ENCODE results near the gene NEK3.

The NEK3 gene

DNA sequence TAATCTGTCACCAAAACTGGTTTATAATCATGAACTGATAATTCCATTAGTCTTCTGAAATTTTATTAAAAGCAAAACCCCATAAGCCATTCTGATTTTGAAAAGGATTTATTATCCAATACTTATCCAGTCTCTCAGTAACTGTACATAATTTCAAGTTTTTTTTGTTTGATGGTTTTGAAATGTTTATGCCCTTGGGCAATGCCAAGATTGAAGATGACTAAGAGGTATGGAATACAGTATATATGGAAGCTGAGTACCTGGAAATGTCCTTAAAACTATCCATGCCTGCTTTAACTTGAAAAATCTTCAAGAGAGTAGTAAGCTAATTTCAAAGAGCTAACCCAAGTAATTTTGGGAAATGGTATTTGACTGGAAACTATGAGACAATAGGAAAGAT lies 28.8 kb downstream of the NEK3 start:
- H3K4me1 ChIP-seq, result peaks cover 0 to 16% (median 10%) of the 10 kb centered on the region in 10 experiments; a peak in 15 of 20 replicates
- peaks cover 6 to 27% (median 23%) of the 10 kb centered on the region in 11 experiments; a peak in 21 of 22 replicates for H3K27me3 ChIP-seq
- H3K4me3 ChIP-seq, result no peak overlapping the region
- H3K9me3 ChIP-seq (replicated peaks in 1 of 11), result no peaks in the 10 kb centered on the region
- H3K4me2 ChIP-seq, result no peak overlapping the region
- peaks cover 0 to 45% (median 0%) of the 10 kb centered on the region in 11 experiments; a peak in 5 of 22 replicates for H3K36me3 ChIP-seq
- H3K9ac ChIP-seq, result no peak overlapping the region
- H4K20me1 ChIP-seq, result 0 out of 22 replicates have a peak, but pooled peaks cover 0 to 7% (median 0%) of the 10 kb centered on the region in 11 experiments
- no peak for TF ChIP-seq Cebpa-rat (IDR thresholded peaks at IDR 0.05)
- H3K27ac ChIP-seq, result no peak overlapping the region

DNA sequence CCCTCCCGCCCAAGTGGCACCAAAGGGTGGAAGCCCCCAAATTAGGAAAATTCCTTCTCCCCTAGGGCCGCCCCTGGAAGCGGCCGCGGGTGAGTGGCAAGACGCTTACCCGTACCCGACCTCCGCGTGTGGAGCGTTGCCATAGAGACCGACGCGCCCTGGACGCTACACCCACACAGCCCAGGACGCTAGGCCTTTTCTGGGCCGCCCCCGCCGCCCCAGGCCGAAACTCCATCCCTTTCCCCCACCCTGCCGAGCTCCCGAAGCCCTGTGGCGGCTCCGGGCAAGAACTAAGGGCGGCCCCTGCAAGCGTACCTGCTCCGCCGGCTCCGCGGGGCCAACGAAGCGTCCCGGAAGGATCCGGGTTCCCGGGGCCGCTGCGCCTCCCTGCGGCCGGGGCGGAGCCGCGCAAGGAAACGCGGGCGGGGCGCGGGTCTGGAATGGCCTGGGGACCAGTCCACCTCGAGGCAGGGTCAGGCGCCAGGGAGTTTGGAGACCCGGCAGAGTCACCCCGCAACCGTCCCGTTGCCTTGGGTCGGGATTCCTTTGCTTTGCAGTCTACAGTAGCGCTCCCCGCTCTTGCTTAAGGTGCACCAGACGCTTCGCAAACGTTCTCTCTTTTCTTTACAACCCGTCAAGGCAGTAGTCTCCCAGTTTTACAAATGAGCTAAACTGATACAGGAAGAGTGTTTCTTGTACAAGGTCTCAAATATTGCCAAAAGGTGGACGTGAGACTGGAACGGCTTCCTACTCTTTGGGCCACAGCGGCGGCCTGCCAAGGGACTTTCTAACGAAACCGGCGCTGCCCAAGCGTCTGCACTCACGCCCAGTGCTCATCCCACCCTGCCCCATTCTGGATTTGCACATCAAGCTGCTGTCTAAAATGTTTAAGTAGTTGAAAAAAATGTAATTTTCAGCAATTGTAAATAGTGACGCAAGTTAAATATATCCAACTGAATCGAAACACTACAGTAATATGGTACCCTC lies 30.4 kb downstream of the NEK3 start, which contains the start of gene NEK5:
Gene NEK5, minus strand, starts transcription at position 360 of the 987 bp plus-strand sequence. CDS start 1,591 bp downstream, outside the sequence.
- Histone ChIP-seq H3K4me2 (peak within 1 kb of the TSS; percentile 92 to 99 (median 98)), H3K9me3 (replicated peaks in 1 of 11) (no peaks in the 10 kb centered on the region), H3K27ac (peak within 1 kb of the TSS in 1 of 11 experiments; percentile 28; a peak in 1 of 22 replicates), H3K36me3 (peaks cover 0 to 31% (median 0%) of the 10 kb centered on the region in 11 experiments; a peak in 5 of 22 replicates), H3K27me3 (peaks cover 6 to 27% (median 23%) of the 10 kb centered on the region in 11 experiments; a peak in 21 of 22 replicates), H4K20me1 (0 out of 22 replicates have a peak, but pooled peaks cover 0 to 7% (median 0%) of the 10 kb centered on the region in 11 experiments), H3K9ac (peak within 1 kb of the TSS; percentile 13 to 66 (median 57); a peak in 21 of 22 replicates), H3K4me3 (peak within 1 kb of the TSS; percentile 59 to 75 (median 68)), H3K4me1 (peaks cover 0 to 16% (median 10%) of the 10 kb centered on the region in 10 experiments; a peak in 15 of 20 replicates)
- no peak for TF ChIP-seq Cebpa-rat (IDR thresholded peaks at IDR 0.05)

DNA sequence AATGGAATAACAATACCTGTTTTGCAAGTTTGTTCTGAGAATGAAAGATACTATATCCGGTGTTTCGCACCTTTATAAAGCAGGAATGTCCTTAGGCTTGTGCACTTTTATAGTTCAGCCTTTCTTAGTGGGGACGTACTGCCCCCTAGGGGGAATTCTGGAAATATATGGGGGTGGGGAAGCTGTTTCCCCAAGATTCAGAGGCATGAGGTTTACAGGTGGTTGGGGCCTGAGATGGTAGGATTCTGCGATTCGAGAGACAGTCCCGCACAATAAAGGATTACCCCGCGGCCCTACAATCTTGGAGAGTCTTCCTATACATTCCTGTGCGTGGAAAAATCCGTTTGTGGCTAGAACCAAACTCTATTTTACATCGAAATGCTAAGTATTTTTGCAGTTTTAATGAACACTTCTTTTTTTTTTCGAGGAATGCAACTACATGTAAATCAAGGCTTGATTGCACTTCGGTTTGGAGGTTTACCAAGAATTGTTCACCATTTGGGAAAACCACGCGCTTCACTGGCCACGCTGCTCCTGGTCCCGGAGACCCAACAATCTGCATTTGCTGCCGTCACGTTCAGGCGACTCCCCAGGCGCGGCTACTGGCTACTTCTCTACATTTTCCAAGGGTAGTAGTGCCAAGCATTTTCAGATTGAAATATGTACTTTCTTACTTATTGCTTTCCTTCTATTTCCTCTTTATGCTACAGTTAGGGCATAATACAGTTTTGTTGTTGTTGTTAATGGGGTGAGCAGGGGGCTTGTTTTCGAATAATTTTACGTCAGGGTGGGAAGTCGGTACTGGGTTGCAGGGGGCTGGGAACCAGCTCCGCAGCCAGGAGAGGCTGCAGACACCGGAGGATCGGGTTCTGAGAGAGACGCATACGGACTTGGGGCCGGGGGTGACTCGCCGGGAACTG lies 31.4 kb downstream of the NEK3 start:
- Histone ChIP-seq H3K4me3 (peak overlapping the region; percentile 59 to 75 (median 68)), H3K27ac (peak overlapping the region in 1 of 11 experiments; percentile 28; a peak in 1 of 22 replicates), H3K9me3 (replicated peaks in 1 of 11) (no peaks in the 10 kb centered on the region), H3K4me1 (peaks cover 0 to 16% (median 10%) of the 10 kb centered on the region in 10 experiments; a peak in 15 of 20 replicates), H3K36me3 (peaks cover 0 to 23% (median 0%) of the 10 kb centered on the region in 11 experiments; a peak in 5 of 22 replicates), H4K20me1 (0 out of 22 replicates have a peak, but pooled peaks cover 0 to 7% (median 0%) of the 10 kb centered on the region in 11 experiments), H3K4me2 (peak overlapping the region; percentile 92 to 99 (median 98)), H3K9ac (peak overlapping the region in 10 of 11 experiments; percentile 35 to 66 (median 57); a peak in 17 of 22 replicates), H3K27me3 (peaks cover 6 to 27% (median 23%) of the 10 kb centered on the region in 11 experiments; a peak in 21 of 22 replicates)
- no peak for TF ChIP-seq Cebpa-rat (IDR thresholded peaks at IDR 0.05)

- H3K4me2 ChIP-seq, result peak overlapping the region in 2 of 11 experiments; percentile 94 to 99; a peak in 8 of 22 replicates
- H3K27ac ChIP-seq, result no peak overlapping the region
- TF ChIP-seq Cebpa-rat (IDR thresholded peaks at IDR 0.05), result no peak
- no peak overlapping the region; a peak in 1 of 20 replicates for H3K4me3 ChIP-seq
- peaks cover 6 to 27% (median 23%) of the 10 kb centered on the region in 11 experiments; a peak in 21 of 22 replicates for H3K27me3 ChIP-seq
- 0 out of 22 replicates have a peak, but pooled peaks cover 0 to 7% (median 0%) of the 10 kb centered on the region in 11 experiments for H4K20me1 ChIP-seq
- H3K9me3 ChIP-seq (replicated peaks in 1 of 11), result no peaks in the 10 kb centered on the region
- H3K9ac ChIP-seq, result no peak overlapping the region
- H3K4me1 ChIP-seq, result peaks cover 0 to 16% (median 10%) of the 10 kb centered on the region in 10 experiments; a peak in 15 of 20 replicates
- peaks cover 0 to 16% (median 0%) of the 10 kb centered on the region in 11 experiments; a peak in 5 of 22 replicates for H3K36me3 ChIP-seq
Measured at GRCh38 chr13:52127378-52127777, 32.0 kb downstream of the NEK3 start.

DNA sequence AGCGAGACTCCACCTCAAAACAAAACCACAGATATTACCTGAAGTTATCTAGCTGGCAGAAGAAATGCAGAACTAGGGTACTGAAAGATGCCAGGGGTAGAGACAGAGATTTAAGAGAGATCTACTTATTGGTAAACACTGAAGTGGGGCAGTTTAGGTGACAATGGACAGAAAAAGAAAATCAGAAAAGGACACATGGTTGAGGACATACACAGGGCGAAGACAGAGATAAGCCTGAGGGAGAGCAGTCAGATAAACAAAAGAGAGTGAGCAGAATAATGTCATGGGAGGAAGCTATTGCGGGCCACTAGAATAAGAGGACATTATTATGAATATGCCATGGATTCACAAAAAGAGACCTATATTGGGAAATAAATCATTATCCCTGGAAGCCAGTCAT lies 33.9 kb downstream of the NEK3 start:
- no peaks in the 10 kb centered on the region for H3K9me3 ChIP-seq (replicated peaks in 1 of 11)
- TF ChIP-seq Cebpa-rat (IDR thresholded peaks at IDR 0.05), result no peak
- peaks cover 0 to 16% (median 10%) of the 10 kb centered on the region in 10 experiments; a peak in 15 of 20 replicates for H3K4me1 ChIP-seq
- H3K27ac ChIP-seq, result no peak overlapping the region
- H3K4me2 ChIP-seq, result no peak overlapping the region
- no peak overlapping the region for H3K9ac ChIP-seq
- H4K20me1 ChIP-seq, result 0 out of 22 replicates have a peak, but pooled peaks cover 0 to 7% (median 0%) of the 10 kb centered on the region in 11 experiments
- no peaks in the 10 kb centered on the region for H3K36me3 ChIP-seq
- peaks cover 6 to 27% (median 23%) of the 10 kb centered on the region in 11 experiments; a peak in 21 of 22 replicates for H3K27me3 ChIP-seq
- no peak overlapping the region for H3K4me3 ChIP-seq

GRCh38 chr13:52118595-52118994 lies 40.8 kb downstream of the NEK3 start:
- Histone ChIP-seq H3K4me3 (no peak overlapping the region), H3K4me1 (no peaks in the 10 kb centered on the region), H3K9me3 (replicated peaks in 1 of 11) (no peaks in the 10 kb centered on the region), H3K9ac (no peak overlapping the region), H3K27ac (no peak overlapping the region), H3K36me3 (no peaks in the 10 kb centered on the region), H3K27me3 (no peaks in the 10 kb centered on the region), H3K4me2 (no peak overlapping the region), H4K20me1 (no peaks in the 10 kb centered on the region)
- no peak for TF ChIP-seq Cebpa-rat (IDR thresholded peaks at IDR 0.05)

DNA sequence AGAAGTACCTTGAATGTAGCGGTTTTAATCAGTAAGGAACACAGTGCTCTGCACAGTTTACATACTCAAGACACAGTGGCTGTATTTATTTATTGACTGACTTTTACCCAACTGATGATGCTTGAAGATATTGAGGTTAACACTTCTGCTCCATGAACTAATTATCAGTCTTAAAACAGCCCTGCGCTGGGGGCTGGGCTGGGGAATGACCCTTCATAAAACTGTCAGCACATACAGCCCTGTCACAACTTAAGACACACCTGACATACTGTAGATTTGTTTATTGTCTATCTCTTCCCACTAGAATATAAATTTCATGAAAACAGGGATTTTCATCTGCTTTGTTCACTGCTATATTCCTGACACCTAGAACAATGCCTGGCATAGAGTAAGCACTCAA lies 41.3 kb downstream of the NEK3 start:
- no peak overlapping the region for H3K27ac ChIP-seq
- H3K4me1 ChIP-seq, result no peaks in the 10 kb centered on the region
- TF ChIP-seq Cebpa-rat (IDR thresholded peaks at IDR 0.05), result no peak
- H3K4me3 ChIP-seq, result no peak overlapping the region
- no peak overlapping the region for H3K9ac ChIP-seq
- no peaks in the 10 kb centered on the region for H3K27me3 ChIP-seq
- no peaks in the 10 kb centered on the region for H3K9me3 ChIP-seq (replicated peaks in 1 of 11)
- H3K36me3 ChIP-seq, result no peaks in the 10 kb centered on the region
- H3K4me2 ChIP-seq, result no peak overlapping the region
- no peaks in the 10 kb centered on the region for H4K20me1 ChIP-seq

DNA sequence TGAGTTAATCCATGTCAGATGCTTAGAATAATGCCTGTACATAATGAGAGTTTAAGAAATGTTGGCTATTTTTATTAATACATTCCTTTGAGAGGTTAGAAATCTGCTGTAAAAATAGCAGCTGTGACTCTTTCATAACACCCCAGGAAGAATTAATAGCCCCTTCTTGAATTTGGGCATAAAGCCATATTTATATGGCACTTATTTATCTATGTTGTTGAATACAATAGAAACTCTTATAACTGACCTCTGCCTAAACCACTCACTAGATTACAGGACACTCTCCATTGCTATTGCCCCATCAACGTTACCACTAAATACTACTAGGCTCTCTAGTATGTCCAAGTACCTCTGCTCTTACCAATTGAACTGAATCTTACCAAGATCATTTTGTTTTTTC lies 46.8 kb downstream of the NEK3 start:
- TF ChIP-seq Cebpa-rat (IDR thresholded peaks at IDR 0.05), result no peak
- H3K27me3 ChIP-seq, result no peaks in the 10 kb centered on the region
- no peaks in the 10 kb centered on the region for H4K20me1 ChIP-seq
- no peak overlapping the region for H3K27ac ChIP-seq
- H3K4me3 ChIP-seq, result no peak overlapping the region
- H3K36me3 ChIP-seq, result no peaks in the 10 kb centered on the region
- H3K4me2 ChIP-seq, result no peak overlapping the region
- no peaks in the 10 kb centered on the region for H3K4me1 ChIP-seq
- no peaks in the 10 kb centered on the region for H3K9me3 ChIP-seq (replicated peaks in 1 of 11)
- no peak overlapping the region for H3K9ac ChIP-seq

Data from BLaER1 treated with 17β-estradiol and CSF1 and Interleukin-3, amounts not matched to agents 10 nM and 100 nM (cell line).